ENCODE measurements around the gene ZNF550. TPM values are rescaled to one million over a fixed set of nuclear protein-coding genes. Genes with fewer than 3 reads are reported as not detected.

The ZNF550 gene
- total and polyA plus RNA-seq, 2 donors (not counting 3 experiments of a cell fraction or from before 2014, with no cell fraction given) = 2.0 to 8.4 TPM

GRCh38 chr19:57583521-57584416 is 24.1 kb upstream of the ZNF550 start, which contains the start of gene ZIK1:
TSS of gene ZIK1 (plus strand) at chr19:57584145. CDS start at chr19:57584357, 212 bp downstream.
- no peak for TF ChIP-seq EZH2 (IDR thresholded peaks at IDR 0.05; ENCODE audit: borderline replicate concordance, low read depth, low read length, severe bottlenecking)
- TF ChIP-seq GATA2 (IDR thresholded peaks at IDR 0.05; ENCODE audit: insufficient read depth, insufficient read length, low read depth, low read length) = no peak
- no peak for TF ChIP-seq POLR2AphosphoS5 (IDR thresholded peaks at IDR 0.05; ENCODE audit: insufficient read depth, low read depth, low read length)
- TF ChIP-seq JUN (IDR thresholded peaks at IDR 0.05; ENCODE audit: borderline replicate concordance, insufficient read depth, insufficient read length, low read depth) = no peak
- TF ChIP-seq, protein P1, sequence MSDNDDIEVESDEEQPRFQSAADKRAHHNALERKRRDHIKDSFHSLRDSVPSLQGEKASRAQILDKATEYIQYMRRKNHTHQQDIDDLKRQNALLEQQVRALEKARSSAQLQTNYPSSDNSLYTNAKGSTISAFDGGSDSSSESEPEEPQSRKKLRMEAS (IDR thresholded peaks at IDR 0.05; ENCODE audit: insufficient read depth, insufficient read length) = peak; percentile 54
- H3K27me3 ChIP-seq (ENCODE audit: control insufficient read depth in 2 of 2, insufficient read depth in 2 of 2, low read length in 2 of 2) = no peaks in the 10 kb centered on the region
- peak within 1 kb of the TSS; percentile 32 for H3K4me2 ChIP-seq (ENCODE audit: insufficient read depth, low read length)
- intact Hi-C loops (cut with micrococcal nuclease) = no loop called here
- H3K9me1 ChIP-seq (replicated peaks; ENCODE audit: control insufficient read depth, extremely low read depth, insufficient read depth, low read length) = no peaks in the 10 kb centered on the region
- H3K4me1 ChIP-seq (ENCODE audit: control insufficient read depth, extremely low read depth, insufficient read depth, low read length) = no peaks in the 10 kb centered on the region
- peaks cover 2% of the 10 kb centered on the region for H3K9me3 ChIP-seq (replicated peaks; ENCODE audit: control insufficient read depth, insufficient read depth, low read length)
- dilution Hi-C loops (cut with MboI; ENCODE audit: extremely low pct_ligation_motif_present, low sequenced_read_pairs) = no loop called here
- ChIA-PET CTCF (no interaction called here), POLR2A (no interaction called here)
- no peak within 1 kb of the TSS for H3K9ac ChIP-seq (replicated peaks; ENCODE audit: extremely low read depth, insufficient read depth, low read length)
- BruUV-seq (replicated peaks) = no TSS peak
- peak within 1 kb of the TSS in 2 of 3 experiments; percentile 8 to 44 for H3K4me3 ChIP-seq (replicated peaks in 1 of 3; ENCODE audit: insufficient read depth in 1 of 3, low read depth in 1 of 3, low read length in 3 of 3)
- peak; percentile 71 for FAIRE-seq
- H3K79me2 ChIP-seq (ENCODE audit: control insufficient read depth, insufficient read depth, low read length) = no peaks in the 10 kb centered on the region
- H3K27ac ChIP-seq (ENCODE audit: insufficient read depth, low read depth, low read length) = no peak within 1 kb of the TSS
- peak; percentile 48 for DNase-seq (ENCODE audit: low read depth, low spot score)
- peak within 1 kb of the TSS; percentile 54 for H2AFZ ChIP-seq (ENCODE audit: low read depth, low read length)
- no peaks in the 10 kb centered on the region for H3K36me3 ChIP-seq (ENCODE audit: control insufficient read depth in 2 of 2, extremely low read depth in 1 of 2, insufficient read depth in 2 of 2, low read length in 2 of 2)
- no peaks in the 10 kb centered on the region for H4K20me1 ChIP-seq (replicated peaks; ENCODE audit: control insufficient read depth, extremely low read depth, insufficient read depth, low read length)

GRCh38 chr19:57583104-57583520 is 23.4 kb upstream of the ZNF550 start:
- intact Hi-C loops (cut with micrococcal nuclease) = no loop called here
- Histone ChIP-seq H3K27ac (ENCODE audit: insufficient read depth, low read depth, low read length) (no peak overlapping the region), H3K36me3 (ENCODE audit: control insufficient read depth in 2 of 2, extremely low read depth in 1 of 2, insufficient read depth in 2 of 2, low read length in 2 of 2) (no peaks in the 10 kb centered on the region), H3K79me2 (ENCODE audit: control insufficient read depth, insufficient read depth, low read length) (no peaks in the 10 kb centered on the region), H3K4me3 (replicated peaks in 1 of 3; ENCODE audit: insufficient read depth in 1 of 3, low read depth in 1 of 3, low read length in 3 of 3) (no peak overlapping the region), H2AFZ (ENCODE audit: low read depth, low read length) (peak overlapping the region; percentile 54), H3K4me1 (ENCODE audit: control insufficient read depth, extremely low read depth, insufficient read depth, low read length) (peaks cover 3% of the 10 kb centered on the region), H3K27me3 (ENCODE audit: control insufficient read depth in 2 of 2, insufficient read depth in 2 of 2, low read length in 2 of 2) (no peaks in the 10 kb centered on the region), H3K9me3 (replicated peaks; ENCODE audit: control insufficient read depth, insufficient read depth, low read length) (peaks cover 2% of the 10 kb centered on the region), H4K20me1 (replicated peaks; ENCODE audit: control insufficient read depth, extremely low read depth, insufficient read depth, low read length) (no peaks in the 10 kb centered on the region), H3K4me2 (ENCODE audit: insufficient read depth, low read length) (no peak overlapping the region), H3K9me1 (replicated peaks; ENCODE audit: control insufficient read depth, extremely low read depth, insufficient read depth, low read length) (no peaks in the 10 kb centered on the region), H3K9ac (replicated peaks; ENCODE audit: extremely low read depth, insufficient read depth, low read length) (no peak overlapping the region)
- FAIRE-seq (no peak), DNase-seq (ENCODE audit: low read depth, low spot score) (no peak)
- no TSS peak for BruUV-seq (replicated peaks)
- TF ChIP-seq GATA2 (IDR thresholded peaks at IDR 0.05; ENCODE audit: insufficient read depth, insufficient read length, low read depth, low read length) (no peak), JUN (IDR thresholded peaks at IDR 0.05; ENCODE audit: borderline replicate concordance, insufficient read depth, insufficient read length, low read depth) (no peak), EZH2 (IDR thresholded peaks at IDR 0.05; ENCODE audit: borderline replicate concordance, low read depth, low read length, severe bottlenecking) (no peak), POLR2AphosphoS5 (IDR thresholded peaks at IDR 0.05; ENCODE audit: insufficient read depth, low read depth, low read length) (no peak), MYC (IDR thresholded peaks at IDR 0.05; ENCODE audit: low read depth, low read length) (no peak)
- TF ChIP-seq, protein P1 (IDR thresholded peaks at IDR 0.05; ENCODE audit: insufficient read depth, insufficient read length) = no peak
- CTCF ChIA-PET = no interaction called here
- dilution Hi-C loops (cut with MboI; ENCODE audit: extremely low pct_ligation_motif_present, low sequenced_read_pairs) = no loop called here
- POLR2A ChIA-PET = no interaction called here

Measured in endothelial cell of umbilical vein (primary cell).